Measurements from ENCODE around the gene SNX21.
"Not testable (repeated sequence)": the region's sequence is repeated elsewhere in the genome, so short reads cannot be mapped to it uniquely, and the experiment has no call there.

Gene SNX21

DNA sequence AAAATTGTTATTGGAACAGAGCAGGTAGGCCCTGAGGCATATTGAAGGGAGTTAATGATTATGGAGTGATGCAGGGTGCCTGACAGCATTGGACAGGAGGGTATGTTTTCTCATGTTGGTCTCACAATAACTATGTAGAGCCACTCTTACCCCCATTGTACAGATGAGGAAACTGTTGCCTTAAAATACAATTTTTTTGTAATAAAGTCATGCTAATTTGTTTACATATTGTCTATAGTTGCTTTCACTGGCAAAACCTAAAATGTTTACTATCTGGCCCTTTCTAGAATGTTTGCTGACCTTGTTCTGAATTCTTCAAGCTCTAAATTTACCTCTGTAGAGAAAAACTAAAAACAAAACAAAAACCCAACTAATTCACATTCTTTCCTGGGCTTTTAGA is 17.9 kb downstream of the SNX21 start:
- DNase-seq, result no peak

DNA sequence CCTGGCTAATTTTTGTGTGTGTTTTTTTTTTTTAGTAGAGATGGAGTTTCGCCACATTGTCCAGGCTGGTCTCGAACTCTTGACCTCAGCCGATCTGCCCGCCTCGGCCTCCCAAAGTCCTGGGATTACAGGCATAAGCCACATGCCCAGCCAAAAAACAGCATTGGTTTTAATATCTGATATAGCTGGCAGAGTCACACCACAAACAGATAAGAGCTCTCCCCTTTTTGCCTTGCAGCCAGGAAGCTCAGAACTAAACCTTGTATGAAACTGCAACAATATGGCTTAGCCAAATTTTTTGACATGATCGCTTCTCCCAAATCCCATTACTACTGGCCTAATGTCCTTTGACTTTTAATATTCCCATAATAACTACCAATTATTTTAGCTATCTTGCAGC is 18.7 kb downstream of the SNX21 start:
- no peak for DNase-seq

DNA sequence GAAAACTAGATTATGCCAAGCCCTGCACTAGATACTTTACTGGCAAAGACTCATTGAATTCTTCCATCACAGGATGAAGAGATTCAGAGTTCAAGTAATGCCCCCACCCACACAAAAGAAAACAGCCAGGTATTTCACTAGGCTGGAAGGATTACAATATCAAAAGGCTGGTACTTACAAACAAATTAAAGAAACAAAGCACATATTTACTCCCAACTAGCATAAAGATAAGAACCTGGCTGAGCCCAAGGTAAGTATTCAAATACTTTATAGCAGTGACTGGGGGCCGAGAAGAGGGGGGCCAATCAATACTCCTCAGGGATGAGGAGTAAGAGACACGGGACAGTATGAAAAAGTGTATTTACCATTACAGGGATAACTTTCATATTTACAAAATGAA is 19.9 kb downstream of the SNX21 start:
- no peak for DNase-seq

DNA sequence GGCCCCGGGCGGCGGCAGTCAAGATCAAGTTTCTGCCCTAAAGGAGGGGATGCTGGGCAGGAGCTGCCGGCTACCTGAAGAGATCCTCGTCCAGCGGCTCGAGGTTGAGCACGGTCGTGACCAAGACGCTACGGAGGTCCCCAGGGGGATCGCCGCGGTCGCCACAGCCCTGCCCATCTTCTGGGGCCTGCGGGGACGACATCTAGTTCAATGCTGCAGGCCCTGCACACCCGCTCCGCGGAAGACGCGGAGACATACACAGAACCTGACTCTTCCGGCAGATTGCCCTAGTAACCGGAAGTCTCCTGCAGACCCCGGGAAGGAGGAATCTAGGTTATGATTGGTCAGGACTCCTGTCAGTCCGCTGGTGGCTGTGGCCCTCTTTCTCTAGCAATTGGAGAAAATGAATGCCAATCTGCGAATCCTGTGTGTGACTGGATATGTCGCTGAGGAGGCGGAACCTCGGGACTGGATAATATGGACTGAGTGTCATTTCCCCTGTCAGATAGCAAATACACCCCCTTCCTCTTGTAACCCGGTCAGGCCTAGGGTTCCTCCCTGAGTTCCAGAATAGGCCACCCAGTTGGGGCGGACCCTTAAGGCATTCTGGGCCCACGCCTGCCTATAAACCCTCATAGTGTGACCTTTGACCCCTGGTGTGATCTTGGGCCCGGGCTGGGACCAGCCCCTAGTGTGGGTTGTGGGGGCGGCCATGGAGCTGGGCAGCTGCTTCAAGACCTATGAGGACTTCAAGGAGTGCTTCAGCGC is 23.7 kb downstream of the SNX21 start, which contains the start of the genes ACOT8 and ZSWIM3:
Gene ACOT8 (minus strand): TSS at position 279 of the 768 bp plus-strand sequence. CDS start 77 bp downstream, at position 202.
Gene ZSWIM3 (plus strand): TSS at position 501 of the 768 bp plus-strand sequence. CDS start 212 bp downstream, at position 713.
- peak; percentile 99 for DNase-seq

DNA sequence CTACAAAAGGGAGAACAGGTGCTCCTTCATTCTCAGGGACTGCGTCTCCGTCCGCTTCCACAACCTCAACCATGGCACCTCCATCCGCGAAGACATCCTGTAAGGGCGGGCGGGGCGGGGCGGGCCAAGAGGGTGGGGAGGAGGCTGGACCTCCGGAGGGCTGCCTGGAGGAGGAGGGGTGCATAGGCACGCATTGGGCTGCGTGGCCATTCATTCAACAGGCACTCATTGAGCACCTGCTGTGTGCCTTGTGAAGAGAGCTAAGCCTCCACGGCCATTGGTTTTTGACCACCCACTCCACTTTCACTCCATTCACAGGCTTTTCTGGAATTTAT is 24.2 kb downstream of the SNX21 start:
- DNase-seq, result no peak

DNA sequence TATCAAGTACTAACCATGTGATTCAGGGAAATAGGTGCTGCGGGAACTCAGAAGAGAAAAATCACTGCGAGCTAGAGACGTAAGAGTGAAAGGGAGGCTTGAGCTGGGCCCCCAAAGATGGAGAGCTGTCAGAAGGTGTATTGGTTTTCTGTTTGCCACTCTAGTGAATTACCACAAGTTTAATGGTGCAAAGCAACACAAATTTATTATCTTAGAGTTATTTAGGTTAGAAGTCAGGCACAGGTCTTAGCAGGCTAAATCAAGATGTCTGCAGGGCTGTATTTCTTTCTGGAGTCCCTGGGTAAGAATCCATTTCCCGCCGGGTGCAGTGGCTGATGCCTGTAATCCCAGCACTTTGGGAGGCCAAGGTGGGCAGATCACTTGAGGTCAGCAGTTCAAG is 26.3 kb downstream of the SNX21 start:
- DNase-seq, result no peak

DNA sequence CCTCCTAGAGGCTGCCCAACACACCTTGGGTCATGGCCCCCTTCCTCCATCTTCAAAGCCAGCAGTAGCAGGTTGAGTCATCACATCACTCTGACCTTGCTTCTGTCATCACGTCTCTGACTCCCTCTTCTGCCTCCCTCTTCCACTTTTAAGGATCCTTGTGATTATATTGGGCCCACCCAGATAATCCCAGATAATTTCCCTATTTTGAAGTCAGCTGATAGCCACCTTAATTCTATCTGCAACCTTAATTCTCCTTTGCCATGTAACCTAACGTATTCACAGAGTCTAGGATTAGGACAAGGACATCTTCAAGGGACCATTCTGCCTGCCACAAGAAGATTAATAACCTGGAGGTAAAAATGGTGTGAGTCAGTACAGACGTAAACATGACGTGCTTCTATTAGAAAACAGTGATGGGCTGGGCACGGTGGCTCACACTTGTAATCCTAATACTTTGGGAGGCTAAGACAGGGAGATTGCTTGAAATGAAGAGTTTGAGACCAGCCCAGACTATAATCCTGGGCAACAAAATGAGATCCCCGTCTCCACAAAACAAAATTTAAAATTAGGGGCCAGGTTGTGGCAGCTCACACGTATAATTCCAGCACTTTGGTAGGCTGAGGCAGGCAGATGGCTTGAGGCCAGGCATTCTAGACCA is 27.1 kb downstream of the SNX21 start:
- DNase-seq, result no peak

DNA sequence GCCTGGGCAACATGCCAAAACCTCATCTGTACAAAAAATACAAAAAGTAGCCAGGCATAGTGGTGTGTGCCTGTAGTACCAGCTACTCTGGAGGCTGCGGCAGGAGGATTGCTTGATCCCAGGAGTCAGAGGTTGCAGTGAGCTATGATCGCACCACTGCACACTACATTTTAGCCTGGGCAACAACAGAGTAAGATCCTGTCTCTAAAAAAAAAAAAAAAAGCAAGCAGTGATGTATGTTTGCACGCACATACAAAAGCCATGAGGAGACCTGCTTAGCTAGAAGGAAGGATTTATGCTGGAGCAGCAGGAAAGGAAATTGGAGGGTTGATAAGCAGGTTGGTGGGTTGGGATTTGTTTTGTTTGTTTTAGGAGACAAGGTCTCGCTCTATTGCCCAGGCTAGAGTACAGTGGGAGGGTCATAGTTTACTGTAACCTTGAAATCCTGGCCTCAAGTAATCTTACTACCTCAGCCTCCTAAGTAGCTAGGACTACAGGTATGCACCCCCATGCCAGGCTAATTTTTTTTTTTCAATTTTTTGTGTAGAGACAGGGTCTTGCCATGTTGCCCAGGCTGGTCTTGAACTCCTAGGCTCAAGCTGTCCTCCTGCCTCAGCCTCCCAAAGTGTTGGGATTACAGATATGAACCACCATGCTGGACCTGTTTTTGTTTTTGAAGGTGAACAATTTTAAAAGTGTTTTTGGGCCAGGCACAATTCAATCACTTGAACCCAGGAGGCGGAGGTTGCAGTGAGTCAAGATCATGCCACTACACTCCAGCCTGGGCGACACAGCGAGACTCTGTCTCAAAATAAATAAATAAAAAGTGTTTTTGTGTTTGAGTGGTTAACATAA is 27.8 kb downstream of the SNX21 start:
- DNase-seq, result peak; percentile 72

DNA sequence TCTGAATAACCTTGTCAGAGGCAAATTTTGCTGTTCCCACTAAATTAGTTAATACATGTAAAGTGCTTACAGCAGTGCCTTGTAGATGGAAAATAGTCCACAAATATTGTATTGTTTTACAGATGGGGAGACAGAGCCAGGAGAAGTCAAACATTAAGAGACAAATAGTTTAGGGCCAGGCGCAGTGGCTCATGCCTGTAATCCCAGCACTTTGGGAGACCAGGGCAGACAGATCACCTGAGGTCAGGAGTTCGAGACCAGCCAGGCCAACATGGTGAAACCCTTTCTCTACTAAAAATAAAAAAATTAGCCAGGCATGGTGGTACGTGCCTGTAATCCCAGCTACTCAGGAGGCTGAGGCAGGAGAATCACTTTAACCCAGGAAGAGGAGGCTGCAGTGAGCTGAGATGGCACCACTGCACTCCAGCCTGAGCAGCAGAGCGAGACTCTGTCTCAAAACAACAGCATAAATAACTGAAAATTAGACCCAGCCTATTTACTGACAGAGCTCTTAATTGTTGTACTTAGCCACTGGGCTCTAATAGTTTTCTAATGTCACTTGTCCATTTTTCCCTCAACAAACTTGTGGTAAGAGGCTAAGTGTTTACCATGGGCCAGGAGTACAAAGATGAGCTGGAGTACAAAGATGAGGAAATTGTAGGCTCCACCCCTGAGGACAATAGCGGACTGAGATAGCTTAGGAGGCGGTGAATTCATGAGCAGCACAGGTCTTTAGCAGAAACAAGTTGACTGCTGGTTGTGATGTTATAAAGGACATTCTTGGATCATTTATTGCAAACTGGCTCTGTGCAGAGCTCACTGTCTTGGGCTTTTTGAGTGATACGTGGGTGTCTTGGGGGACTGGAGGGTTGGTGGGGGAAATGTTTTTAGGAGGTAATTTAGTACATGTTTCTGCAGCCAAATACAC is 30.2 kb downstream of the SNX21 start:
- DNase-seq, result peak; percentile 47

DNA sequence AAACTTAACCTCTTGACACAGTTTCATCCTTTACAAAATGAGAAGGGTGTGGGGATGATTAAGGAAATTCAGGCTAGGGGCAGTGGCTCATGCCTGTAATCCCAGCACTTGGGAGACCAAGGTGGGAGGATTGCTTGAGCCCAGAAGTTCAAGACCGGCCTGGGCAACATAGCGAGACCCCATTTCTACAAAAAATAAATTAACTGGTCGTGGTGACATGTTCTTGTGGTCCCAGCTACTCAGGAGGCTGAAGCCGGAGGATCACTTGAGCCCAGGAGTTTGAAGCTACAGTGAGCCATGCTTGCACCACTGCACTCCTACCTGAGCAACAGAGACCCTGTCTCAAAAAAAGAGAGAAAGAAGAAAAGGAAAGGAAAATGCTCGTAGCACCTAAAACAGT is 32.9 kb downstream of the SNX21 start:
- DNase-seq, result no peak

DNA sequence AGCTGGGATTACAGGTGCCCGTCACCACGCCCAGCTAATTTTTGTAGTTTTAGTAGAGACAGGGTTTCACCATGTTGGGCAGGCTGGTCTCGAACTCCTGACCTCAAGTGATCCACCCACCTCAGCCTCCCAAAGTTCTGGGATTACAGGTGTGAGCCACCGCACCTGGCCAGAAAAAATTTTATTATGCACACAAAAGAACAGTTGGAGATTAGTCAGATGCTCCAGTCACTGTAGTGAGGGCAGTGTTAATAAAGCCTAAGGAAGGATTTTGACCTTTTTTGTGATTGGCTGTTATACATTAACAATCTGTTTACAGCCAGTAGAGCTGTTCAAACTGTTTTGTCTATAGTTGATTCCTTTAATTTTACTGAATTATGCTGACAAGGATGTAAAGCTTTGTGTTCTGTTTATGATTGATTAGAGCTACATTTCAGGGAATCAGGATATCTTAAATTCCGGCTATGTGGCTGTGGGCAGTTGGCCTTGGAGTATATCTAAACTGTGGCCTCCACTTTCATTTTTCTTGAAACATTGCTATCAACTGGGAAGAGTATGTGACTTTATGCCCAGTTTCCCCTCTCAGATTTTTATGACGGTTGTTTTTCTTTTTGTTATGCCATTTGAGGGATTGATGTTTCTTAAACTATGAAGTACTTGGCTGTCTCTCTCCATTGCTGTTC is 33.7 kb downstream of the SNX21 start:
- no peak for DNase-seq

DNA sequence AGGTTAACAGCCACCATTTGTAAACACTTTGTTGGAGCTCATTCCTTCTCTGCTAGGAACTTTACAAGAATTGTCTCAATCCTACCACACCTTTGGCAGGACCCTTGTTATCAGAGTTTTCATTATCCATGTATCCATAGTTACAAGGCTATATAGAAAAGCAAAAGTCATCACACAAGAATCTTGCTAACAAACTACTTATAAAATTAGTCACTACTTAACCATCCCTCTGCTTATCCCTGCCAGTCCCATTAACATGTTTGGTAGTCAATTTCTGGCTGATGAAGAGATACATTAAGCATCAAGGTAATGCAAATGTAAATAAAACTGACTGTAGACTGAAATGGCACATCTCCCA is 34.2 kb downstream of the SNX21 start:
- DNase-seq, result no peak

DNA sequence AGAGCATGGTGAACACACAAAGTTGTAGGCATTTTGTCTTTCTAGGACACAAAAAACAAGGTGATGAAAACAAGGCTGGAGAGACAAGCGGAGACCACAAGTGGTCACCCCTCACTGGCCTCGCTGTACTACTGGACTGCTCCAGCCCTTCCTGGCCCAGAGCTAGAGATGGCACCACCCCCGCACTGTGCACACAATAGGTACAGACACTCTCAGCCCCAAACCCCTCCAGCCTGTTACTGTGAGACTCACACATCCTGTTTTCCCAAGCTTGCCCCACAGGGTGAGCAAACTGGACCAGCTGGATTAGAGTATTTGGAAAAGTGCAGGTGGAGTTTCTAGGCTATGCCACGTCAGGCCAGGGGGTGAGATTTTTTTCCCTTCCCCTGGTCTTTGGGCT is 39.0 kb downstream of the SNX21 start:
- DNase-seq, result no peak

DNA sequence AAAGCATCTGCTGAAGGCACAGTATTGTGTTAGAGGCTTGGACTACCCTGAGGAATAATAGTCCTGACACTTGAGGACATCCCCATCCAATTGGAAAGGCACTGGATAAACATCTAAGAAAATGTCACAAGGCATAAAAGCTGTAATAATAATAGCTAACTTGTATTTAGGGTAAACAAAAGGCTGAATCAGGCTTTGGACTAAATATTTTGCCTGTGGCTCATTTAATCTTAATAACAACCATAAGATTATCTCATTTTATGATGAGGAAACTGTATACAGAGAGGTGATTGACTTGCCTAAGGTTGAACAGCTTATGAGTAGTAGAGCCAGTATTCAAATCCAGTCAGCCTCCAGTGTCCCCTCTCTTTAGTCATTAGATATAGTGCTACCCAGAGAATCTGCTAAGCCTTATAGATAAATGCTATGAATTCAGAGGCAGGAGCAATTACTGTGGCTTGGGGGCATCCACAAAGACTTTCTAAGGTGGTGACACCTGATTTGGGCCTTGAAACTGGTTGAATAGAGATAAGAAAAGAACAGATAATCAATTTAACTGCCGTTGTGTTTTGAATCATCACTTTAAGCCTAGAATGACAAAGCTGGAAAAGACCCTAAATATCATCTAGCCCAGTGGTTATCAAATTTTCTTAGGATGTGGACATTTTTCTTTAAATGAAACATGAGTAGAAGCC is 40.0 kb downstream of the SNX21 start:
- no peak for DNase-seq

DNA sequence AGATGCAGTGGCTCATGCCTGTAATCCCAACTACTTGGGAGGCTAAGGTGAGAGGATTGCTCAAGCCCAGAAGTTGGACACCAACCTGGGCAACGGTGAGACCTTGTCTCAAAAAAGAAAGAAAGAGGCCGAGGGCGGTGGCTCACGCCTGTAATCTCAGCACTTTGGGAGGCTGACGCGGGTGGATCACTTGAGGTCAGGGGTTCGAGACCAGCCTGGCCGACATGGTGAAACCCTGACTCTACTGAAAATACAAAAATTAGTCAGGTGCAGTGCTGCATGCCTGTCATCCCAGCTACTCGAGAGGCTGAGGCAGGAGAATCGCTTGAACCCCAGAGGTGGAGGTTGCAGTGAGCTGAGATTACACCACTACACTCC is 40.5 kb downstream of the SNX21 start:
- not testable (repeated sequence) for DNase-seq

DNA sequence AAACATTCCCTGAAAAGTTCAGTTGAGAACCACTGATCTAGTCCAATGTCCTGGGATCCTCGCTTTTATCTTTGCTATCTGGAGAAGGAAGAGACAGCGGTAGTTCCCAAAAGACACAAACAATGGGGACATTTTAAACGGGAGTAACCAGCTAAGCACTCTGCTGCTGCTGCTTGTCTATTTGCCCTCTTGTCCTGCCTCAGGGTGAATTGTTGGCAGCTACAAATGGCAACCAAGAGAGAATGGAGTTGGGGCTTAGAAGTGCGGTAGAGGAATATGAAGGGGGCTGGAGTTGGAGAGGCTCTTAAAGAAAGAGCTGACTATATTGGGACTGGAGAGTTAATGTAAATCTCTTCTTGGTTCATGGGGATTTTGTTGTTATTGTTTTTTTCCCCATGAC is 41.0 kb downstream of the SNX21 start:
- DNase-seq, result no peak

DNA sequence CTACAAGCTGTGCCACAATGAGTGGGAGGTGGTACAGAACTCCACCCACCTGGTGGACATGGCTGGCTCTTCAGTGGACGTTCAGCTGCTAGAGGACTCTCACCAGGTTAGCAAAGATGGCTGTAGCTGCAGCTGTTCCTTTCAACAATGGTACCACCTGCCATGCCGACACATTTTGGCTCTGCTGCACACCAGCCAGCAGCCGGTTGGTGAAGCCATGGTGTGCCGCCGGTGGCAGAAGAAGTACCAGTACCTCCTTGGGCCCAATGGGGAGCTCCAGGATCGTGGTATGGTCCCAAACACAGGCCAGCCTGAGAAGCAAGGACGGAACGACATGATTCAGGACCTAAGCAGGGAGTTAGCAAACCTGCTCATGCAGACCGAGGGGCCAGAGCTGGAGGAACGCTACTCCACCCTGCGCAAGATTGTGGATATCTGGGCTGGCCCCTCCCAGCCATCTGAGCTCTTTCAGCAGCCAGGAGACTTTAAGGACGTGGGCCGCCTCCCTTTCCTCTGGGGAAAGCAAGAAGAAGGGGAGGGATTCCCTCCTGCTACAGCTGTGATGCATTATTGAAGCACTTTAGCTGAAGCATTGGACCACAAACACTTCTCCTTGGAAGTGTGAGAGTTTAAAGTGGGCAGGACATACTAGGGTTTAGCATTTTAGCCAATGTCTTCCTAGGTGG is 44.6 kb downstream of the SNX21 start:
- no peak for DNase-seq

DNA sequence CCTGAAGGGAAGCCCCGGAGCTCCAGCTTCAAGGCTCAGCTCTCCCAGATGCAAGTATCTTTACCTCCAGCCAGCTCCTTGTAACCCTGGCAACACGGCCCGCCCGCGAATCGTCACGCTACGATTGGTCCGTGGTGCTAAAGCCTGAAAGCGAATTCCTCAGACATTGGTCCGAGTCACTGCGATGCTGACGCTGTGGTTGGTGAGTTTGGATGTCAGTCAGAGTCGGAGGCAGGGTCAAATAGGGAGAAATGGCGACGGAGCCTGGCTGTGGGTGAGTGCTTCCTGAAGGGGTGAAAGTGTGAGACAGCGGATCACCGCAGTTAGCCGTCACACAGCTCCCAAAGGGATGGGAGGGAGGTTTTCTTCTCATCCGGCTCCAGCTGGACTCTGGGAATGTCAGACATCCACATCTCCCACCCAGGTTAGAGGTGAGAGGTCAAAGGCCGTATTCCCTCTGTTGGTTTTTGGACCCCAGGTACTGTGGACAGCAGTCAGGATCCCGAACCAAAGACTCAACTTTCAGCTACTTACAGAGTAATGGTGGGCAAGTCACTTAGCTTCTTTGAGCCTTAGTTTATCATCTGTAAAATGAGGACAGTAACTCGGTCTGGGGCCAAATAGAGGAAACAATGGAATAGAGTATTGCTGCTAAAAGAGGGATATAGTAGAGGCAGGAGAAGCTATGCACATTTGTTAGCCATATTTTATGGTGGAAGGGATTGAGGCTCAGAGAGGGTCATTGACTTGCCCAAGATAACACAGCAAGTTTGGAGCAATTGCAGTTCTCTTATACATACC is 47.6 kb downstream of the SNX21 start, which contains the start of gene ZSWIM1:
Gene ZSWIM1 (plus strand): TSS at position 240 of the 801 bp plus-strand sequence. CDS start 1,366 bp downstream, outside the sequence.
- DNase-seq, result peak; percentile 95

DNA sequence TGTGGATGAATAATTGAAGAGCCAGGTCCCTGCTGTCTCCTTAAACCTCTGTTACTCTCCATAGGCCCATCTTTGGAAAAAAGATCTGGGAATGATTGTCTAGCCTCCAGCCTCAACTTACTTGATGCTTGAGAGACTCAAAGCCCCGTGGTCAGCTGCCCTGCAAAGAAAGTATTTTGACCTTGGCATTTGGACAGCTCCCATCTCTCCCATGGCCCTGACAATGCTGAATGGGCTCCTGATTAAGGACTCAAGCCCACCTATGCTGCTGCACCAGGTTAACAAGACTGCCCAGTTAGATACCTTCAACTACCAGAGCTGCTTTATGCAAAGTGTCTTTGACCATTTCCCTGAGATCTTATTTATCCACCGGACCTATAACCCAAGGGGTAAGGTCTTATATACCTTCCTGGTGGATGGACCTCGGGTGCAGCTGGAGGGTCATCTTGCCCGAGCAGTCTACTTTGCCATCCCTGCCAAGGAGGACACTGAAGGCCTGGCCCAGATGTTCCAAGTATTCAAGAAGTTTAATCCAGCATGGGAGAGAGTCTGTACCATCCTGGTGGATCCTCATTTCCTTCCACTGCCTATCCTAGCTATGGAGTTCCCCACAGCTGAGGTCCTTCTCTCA is 49.0 kb downstream of the SNX21 start:
- no peak for DNase-seq
